ENCODE measurements around the gene TMEM201.

Gene TMEM201

GRCh38 chr1:9580942-9581341 is 7.8 kb upstream of the TMEM201 start:
- H3K36me3 ChIP-seq (ENCODE audit: insufficient read depth): peaks cover 7% of the 10 kb centered on the region; the same call in 1 of the 2 replicates

DNA sequence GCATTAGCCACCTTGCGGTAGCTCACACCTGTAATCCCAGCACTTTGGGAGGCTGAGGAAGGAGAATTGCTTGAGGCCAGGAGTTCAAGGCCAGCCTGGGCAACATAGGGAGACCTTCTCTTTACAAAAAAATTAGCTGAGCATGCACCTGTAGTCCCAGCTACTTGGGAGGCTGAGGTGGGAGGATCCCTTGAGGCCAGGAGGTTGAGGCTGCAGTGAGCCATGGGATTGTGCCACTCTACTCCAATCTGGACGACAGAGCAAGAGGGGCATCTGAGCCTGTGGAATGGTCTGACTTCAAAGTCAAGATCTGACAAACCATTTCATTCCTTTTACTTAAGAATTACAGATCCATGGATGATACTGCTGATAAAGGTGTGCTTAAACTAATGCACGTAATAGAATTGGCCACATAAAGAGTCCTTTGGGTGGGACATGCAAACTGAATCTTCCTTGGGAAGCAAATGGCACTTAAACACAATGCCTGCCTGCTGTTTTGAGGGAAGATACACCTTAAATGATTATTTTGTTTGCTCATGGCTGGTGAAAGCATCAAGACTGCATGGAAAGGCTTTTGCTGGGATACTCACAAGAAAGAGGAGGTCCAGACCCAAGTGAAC is 2.5 kb upstream of the TMEM201 start:
- Histone ChIP-seq H2AFZ (ENCODE audit: low read depth) (no peak overlapping the region), H3K4me3 (IDR thresholded peaks at IDR 0.05; ENCODE audit: insufficient read depth, low read depth, low read length) (no peak overlapping the region), H3K9ac (no peak overlapping the region), H3K36me3 (ENCODE audit: insufficient read depth) (no peaks in the 10 kb centered on the region; the same call in 1 of the 2 replicates), H3K27ac (no peak overlapping the region), H4K20me1 (ENCODE audit: insufficient read depth) (peaks cover 7% of the 10 kb centered on the region; the same call in 1 of the 2 replicates), H3K79me2 (ENCODE audit: insufficient read depth, low read depth) (peaks cover 21% of the 10 kb centered on the region), H3K4me2 (no peak overlapping the region), H3K27me3 (ENCODE audit: insufficient read depth, low read depth) (no peaks in the 10 kb centered on the region), H3K4me1 (ENCODE audit: low read depth, poor library complexity, severe bottlenecking) (no peaks in the 10 kb centered on the region)
- TF ChIP-seq, protein P1, sequence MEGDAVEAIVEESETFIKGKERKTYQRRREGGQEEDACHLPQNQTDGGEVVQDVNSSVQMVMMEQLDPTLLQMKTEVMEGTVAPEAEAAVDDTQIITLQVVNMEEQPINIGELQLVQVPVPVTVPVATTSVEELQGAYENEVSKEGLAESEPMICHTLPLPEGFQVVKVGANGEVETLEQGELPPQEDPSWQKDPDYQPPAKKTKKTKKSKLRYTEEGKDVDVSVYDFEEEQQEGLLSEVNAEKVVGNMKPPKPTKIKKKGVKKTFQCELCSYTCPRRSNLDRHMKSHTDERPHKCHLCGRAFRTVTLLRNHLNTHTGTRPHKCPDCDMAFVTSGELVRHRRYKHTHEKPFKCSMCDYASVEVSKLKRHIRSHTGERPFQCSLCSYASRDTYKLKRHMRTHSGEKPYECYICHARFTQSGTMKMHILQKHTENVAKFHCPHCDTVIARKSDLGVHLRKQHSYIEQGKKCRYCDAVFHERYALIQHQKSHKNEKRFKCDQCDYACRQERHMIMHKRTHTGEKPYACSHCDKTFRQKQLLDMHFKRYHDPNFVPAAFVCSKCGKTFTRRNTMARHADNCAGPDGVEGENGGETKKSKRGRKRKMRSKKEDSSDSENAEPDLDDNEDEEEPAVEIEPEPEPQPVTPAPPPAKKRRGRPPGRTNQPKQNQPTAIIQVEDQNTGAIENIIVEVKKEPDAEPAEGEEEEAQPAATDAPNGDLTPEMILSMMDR (conservative IDR thresholded peaks at IDR 0.05; ENCODE audit: low read depth, low read length): no peak

More at GRCh38 chr1:9580942-9581341, 7.8 kb upstream of the TMEM201 start:
- no peaks in the 10 kb centered on the region for H3K79me2 ChIP-seq (ENCODE audit: insufficient read depth, low read depth)
- no peak overlapping the region for H2AFZ ChIP-seq (ENCODE audit: low read depth)
- H3K27me3 ChIP-seq (ENCODE audit: insufficient read depth, low read depth): no peaks in the 10 kb centered on the region
- no peak overlapping the region for H3K9ac ChIP-seq
- no peaks in the 10 kb centered on the region for H3K4me1 ChIP-seq (ENCODE audit: low read depth, poor library complexity, severe bottlenecking)
- H3K4me2 ChIP-seq: no peak overlapping the region
- TF ChIP-seq, protein P1 (conservative IDR thresholded peaks at IDR 0.05; ENCODE audit: low read depth, low read length): no peak
- H3K27ac ChIP-seq: no peak overlapping the region
- no peaks in the 10 kb centered on the region for H4K20me1 ChIP-seq (ENCODE audit: insufficient read depth)
- H3K4me3 ChIP-seq (IDR thresholded peaks at IDR 0.05; ENCODE audit: insufficient read depth, low read depth, low read length): no peak overlapping the region

DNA sequence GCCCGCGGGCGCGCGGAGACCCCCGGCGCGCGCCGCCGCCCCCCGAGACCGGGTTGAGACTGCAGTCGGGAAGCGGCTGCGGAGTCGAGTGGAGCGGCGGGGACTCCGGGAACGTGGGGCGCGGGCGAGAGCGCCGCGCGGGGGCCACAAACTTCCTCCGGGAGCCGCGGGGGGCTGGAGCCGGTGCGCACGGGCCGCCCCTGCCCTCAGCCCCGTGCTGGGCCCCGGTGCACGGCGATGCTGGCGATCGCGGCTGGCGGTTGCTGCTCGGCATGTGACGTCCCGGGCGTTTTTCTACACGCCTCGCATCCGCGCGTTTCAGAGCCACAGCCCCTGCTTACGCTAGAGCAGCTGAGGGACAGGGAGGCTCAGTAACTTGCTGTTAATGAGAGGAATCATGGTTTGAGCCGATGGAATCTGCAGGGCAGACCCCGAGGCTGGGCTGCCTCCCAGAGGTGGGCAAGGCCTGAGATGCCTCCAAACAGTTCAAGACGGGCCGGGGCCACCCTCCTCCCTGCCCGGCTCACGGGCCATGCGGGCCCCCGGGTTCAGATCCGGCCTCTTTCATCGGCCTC is 520 bp downstream of the TMEM201 start:
- no peaks in the 10 kb centered on the region for H3K27me3 ChIP-seq (ENCODE audit: insufficient read depth, low read depth)
- no peaks in the 10 kb centered on the region for H3K36me3 ChIP-seq (ENCODE audit: insufficient read depth)
- peak overlapping the region; percentile 50 for H3K9ac ChIP-seq
- TF ChIP-seq, protein P1 (conservative IDR thresholded peaks at IDR 0.05; ENCODE audit: low read depth, low read length): no peak
- H3K27ac ChIP-seq: peak overlapping the region; percentile 3; the same call in 1 of the 2 replicates
- peak overlapping the region; percentile 38 for H2AFZ ChIP-seq (ENCODE audit: low read depth)
- peaks cover 50% of the 10 kb centered on the region for H3K79me2 ChIP-seq (ENCODE audit: insufficient read depth, low read depth)
- H3K4me1 ChIP-seq (ENCODE audit: low read depth, poor library complexity, severe bottlenecking): peaks cover 8% of the 10 kb centered on the region
- peaks cover 12% of the 10 kb centered on the region; the same call in 1 of the 2 replicates for H4K20me1 ChIP-seq (ENCODE audit: insufficient read depth)
- peak overlapping the region; percentile 94 for H3K4me2 ChIP-seq
- peak overlapping the region; percentile 75 for H3K4me3 ChIP-seq (IDR thresholded peaks at IDR 0.05; ENCODE audit: insufficient read depth, low read depth, low read length)

- peaks cover 55% of the 10 kb centered on the region for H3K79me2 ChIP-seq (ENCODE audit: insufficient read depth, low read depth)
- peak overlapping the region; percentile 75 for H3K4me3 ChIP-seq (IDR thresholded peaks at IDR 0.05; ENCODE audit: insufficient read depth, low read depth, low read length)
- peak overlapping the region; percentile 50 for H3K9ac ChIP-seq
- peak overlapping the region; percentile 38 for H2AFZ ChIP-seq (ENCODE audit: low read depth)
- TF ChIP-seq, protein P1 (conservative IDR thresholded peaks at IDR 0.05; ENCODE audit: low read depth, low read length): no peak
- peaks cover 12% of the 10 kb centered on the region; the same call in 1 of the 2 replicates for H4K20me1 ChIP-seq (ENCODE audit: insufficient read depth)
- H3K4me1 ChIP-seq (ENCODE audit: low read depth, poor library complexity, severe bottlenecking): peaks cover 8% of the 10 kb centered on the region
- H3K4me2 ChIP-seq: peak overlapping the region; percentile 94
- no peaks in the 10 kb centered on the region for H3K27me3 ChIP-seq (ENCODE audit: insufficient read depth, low read depth)
- peak overlapping the region; percentile 3; the same call in 1 of the 2 replicates for H3K27ac ChIP-seq
- no peaks in the 10 kb centered on the region for H3K36me3 ChIP-seq (ENCODE audit: insufficient read depth)
These were observed 1.0 kb downstream of the TMEM201 start for GRCh38 chr1:9589719-9590157.
